Measurements from ENCODE around the gene TMEM132C. TPM values are rescaled to one million over a fixed set of nuclear protein-coding genes. Genes with fewer than 3 reads are reported as not detected.

Gene TMEM132C
- total and polyA plus RNA-seq, 2 experiments from 2014 or later: not detected

DNA sequence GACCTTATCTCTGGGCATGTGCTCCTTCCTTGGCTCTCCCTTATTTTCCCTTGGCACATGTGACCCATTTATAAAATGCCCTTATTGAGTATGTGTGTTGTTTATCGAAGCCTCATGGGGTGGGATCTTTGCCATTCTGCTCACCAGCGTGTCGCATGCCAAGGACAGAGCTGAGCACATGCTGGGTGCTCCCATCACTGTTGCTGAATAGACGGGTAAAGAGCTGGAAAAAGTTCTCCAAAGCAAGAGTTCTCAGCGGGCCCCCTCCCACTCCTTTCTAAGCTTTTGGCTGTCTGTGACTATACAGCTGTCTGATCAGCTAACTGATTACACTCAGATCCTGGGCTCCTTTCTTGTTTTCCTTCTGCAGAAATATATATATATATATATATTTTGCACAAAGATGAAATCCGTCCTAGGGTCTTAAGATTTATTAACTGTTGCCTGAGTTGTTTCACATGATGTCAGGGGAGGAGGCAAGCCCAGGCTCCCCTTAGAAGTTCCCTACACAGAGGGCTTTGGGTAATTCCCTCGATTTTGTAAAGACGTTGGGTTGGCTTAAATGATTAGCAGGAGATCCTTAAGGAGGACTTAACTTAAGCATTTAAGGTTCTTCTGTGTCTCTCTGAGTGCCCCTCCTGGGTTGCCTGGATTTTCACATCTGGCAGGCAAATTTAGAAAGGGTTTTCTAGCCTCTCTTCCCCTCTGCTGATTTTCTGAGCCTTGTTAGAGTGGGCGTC is 71.6 kb downstream of the TMEM132C start (continued):
- no peak for TF ChIP-seq ZNF462 (CRISPR knock-in tag; IDR thresholded peaks at IDR 0.05)
- no peak for TF ChIP-seq CTCF (conservative IDR thresholded peaks at IDR 0.05; ENCODE audit: low read depth in 2 of 2)
- no peak for TF ChIP-seq POLR2AphosphoS5 (IDR thresholded peaks at IDR 0.05; ENCODE audit: low read depth)
- TF ChIP-seq, protein P1, sequence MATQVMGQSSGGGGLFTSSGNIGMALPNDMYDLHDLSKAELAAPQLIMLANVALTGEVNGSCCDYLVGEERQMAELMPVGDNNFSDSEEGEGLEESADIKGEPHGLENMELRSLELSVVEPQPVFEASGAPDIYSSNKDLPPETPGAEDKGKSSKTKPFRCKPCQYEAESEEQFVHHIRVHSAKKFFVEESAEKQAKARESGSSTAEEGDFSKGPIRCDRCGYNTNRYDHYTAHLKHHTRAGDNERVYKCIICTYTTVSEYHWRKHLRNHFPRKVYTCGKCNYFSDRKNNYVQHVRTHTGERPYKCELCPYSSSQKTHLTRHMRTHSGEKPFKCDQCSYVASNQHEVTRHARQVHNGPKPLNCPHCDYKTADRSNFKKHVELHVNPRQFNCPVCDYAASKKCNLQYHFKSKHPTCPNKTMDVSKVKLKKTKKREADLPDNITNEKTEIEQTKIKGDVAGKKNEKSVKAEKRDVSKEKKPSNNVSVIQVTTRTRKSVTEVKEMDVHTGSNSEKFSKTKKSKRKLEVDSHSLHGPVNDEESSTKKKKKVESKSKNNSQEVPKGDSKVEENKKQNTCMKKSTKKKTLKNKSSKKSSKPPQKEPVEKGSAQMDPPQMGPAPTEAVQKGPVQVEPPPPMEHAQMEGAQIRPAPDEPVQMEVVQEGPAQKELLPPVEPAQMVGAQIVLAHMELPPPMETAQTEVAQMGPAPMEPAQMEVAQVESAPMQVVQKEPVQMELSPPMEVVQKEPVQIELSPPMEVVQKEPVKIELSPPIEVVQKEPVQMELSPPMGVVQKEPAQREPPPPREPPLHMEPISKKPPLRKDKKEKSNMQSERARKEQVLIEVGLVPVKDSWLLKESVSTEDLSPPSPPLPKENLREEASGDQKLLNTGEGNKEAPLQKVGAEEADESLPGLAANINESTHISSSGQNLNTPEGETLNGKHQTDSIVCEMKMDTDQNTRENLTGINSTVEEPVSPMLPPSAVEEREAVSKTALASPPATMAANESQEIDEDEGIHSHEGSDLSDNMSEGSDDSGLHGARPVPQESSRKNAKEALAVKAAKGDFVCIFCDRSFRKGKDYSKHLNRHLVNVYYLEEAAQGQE (IDR thresholded peaks at IDR 0.05; ENCODE audit: unreplicated experiment): no peak
- TF ChIP-seq EZH2 (IDR thresholded peaks at IDR 0.05; ENCODE audit: low read depth, unreplicated experiment): no peak
- TF ChIP-seq JUNB (IDR thresholded peaks at IDR 0.05; ENCODE audit: unreplicated experiment): no peak
- no peak for TF ChIP-seq ZNF331 (CRISPR knock-in tag; IDR thresholded peaks at IDR 0.05; ENCODE audit: low read depth)
- no peak for TF ChIP-seq ZNF114 (CRISPR knock-in tag; IDR thresholded peaks at IDR 0.05)

Measured in GM23338 (cell line).